Activated CD4-positive, alpha-beta memory T cell treated with anti-CD3 and anti-CD28 coated beads for 36 hours (primary cell): ENCODE data around the gene CEACAM8. TPM values are rescaled to one million over a fixed set of nuclear protein-coding genes. Genes with fewer than 3 reads are reported as not detected.
A peak's percentile ranks its signal among the peaks of the same experiment; 100 is the strongest.
"Not testable (repeated sequence)": the region's sequence is repeated elsewhere in the genome, so short reads cannot be mapped to it uniquely, and the experiment has no call there.

Experiments used
- CTCF ChIA-PET: fragments of 350-600 bp; sonication (Branson Sonifier 250); formaldehyde crosslinking; loops from one replicate; lab custom pipeline; 2021; ENCODE audit warnings: antibody characterized with exemption, inconsistent platforms; lab: Charles Lee
- POLR2A ChIA-PET: fragments of 350-600 bp; sonication (Branson Sonifier 250); formaldehyde crosslinking; loops from one replicate; lab custom pipeline; 2021; ENCODE audit warnings: antibody characterized with exemption; lab: Charles Lee
- DNase-seq: peaks from one replicate; pipeline ENCODE4 v3.0.0-alpha.2; 2020
- H3K27ac Mint-ChIP-seq: one replicate; pipeline ENCODE4 v1.8.0; 2021; ENCODE audit warnings: mixed read lengths
- H3K27me3 Mint-ChIP-seq: one replicate; pipeline ENCODE4 v1.8.0; 2021; ENCODE audit warnings: mixed read lengths
- H3K36me3 Mint-ChIP-seq: one replicate; pipeline ENCODE4 v1.8.0; 2021; ENCODE audit warnings: mixed read lengths
- H3K4me1 Mint-ChIP-seq: one replicate; pipeline ENCODE4 v1.8.0; 2021; ENCODE audit warnings: low read depth, mixed read lengths
- H3K4me3 Mint-ChIP-seq: one replicate; pipeline ENCODE4 v1.8.0; 2021; ENCODE audit warnings: mild to moderate bottlenecking, mixed read lengths
- H3K9me3 Mint-ChIP-seq: one replicate; pipeline ENCODE4 v1.8.0; 2021; ENCODE audit warnings: mixed read lengths
- intact Hi-C: fragments of 100-400 bp; cut with micrococcal nuclease; formaldehyde crosslinking; loops from one replicate; pipeline ENCODE4 v1.15.1; 2023
- total RNA-seq, 2 experiments: library from RNA; stranded (reverse); gene quantifications; one replicate each; pipeline ENCODE4 v1.2.3, GENCODE V29; 2021

The CEACAM8 gene
- total RNA-seq: not detected

GRCh38 chr19:42594617-42595489, at the start of gene CEACAM8:
Gene CEACAM8 (minus strand): TSS chr19:42594924. CDS start chr19:42594828, 96 bp downstream.
- Mint-ChIP-seq H3K4me1 (no peaks in the 10 kb centered on the region), H3K9me3 (no peaks in the 10 kb centered on the region), H3K27me3 (peaks cover 15% of the 10 kb centered on the region), H3K4me3 (no peak within 1 kb of the TSS), H3K27ac (no peak within 1 kb of the TSS), H3K36me3 (no peaks in the 10 kb centered on the region)
- ChIA-PET POLR2A (no interaction called here), CTCF (interaction anchor here (1.9 to 3.3 kb wide), 4 partner anchors 11 to 143 kb away, joined by 5 to 39 read pairs (median 12); no protein-coding TSS in a partner anchor)
- DNase-seq: no peak
- intact Hi-C loops: no loop called here

- H3K9me3 Mint-ChIP-seq, H3K4me3 Mint-ChIP-seq, DNase-seq, H3K27ac Mint-ChIP-seq, CTCF ChIA-PET, intact Hi-C loops, H3K4me1 Mint-ChIP-seq, H3K36me3 Mint-ChIP-seq, POLR2A ChIA-PET: not testable (repeated sequence)
- H3K27me3 Mint-ChIP-seq: peaks cover 13% of the 10 kb centered on the region
Observed at GRCh38 chr19:42639324-42640092, 44.8 kb upstream of the CEACAM8 start.

- POLR2A ChIA-PET: no interaction called here
- no peak overlapping the region for H3K27ac Mint-ChIP-seq
- CTCF ChIA-PET: interaction anchor here (0.6 to 2.4 kb wide), 21 partner anchors 10 to 256 kb away, joined by 3 to 11 read pairs (median 3); no protein-coding TSS in a partner anchor
- H3K4me3 Mint-ChIP-seq: no peak overlapping the region
- H3K27me3 Mint-ChIP-seq: peaks cover 15% of the 10 kb centered on the region
- peaks cover under 1% of the 10 kb centered on the region for H3K9me3 Mint-ChIP-seq
- no peak for DNase-seq
- no peaks in the 10 kb centered on the region for H3K36me3 Mint-ChIP-seq
- intact Hi-C loops: no loop called here
- no peaks in the 10 kb centered on the region for H3K4me1 Mint-ChIP-seq
Observed at GRCh38 chr19:42635233-42635539, 40.5 kb upstream of the CEACAM8 start.

GRCh38 chr19:42634409-42635232, 39.9 kb upstream of the CEACAM8 start:
- ChIA-PET POLR2A (no interaction called here), CTCF (interaction anchor here (0.6 to 2.4 kb wide), 19 partner anchors 9 to 257 kb away, joined by 3 to 11 read pairs (median 3); no protein-coding TSS in a partner anchor)
- Mint-ChIP-seq H3K4me1 (no peaks in the 10 kb centered on the region), H3K9me3 (no peaks in the 10 kb centered on the region), H3K27me3 (peaks cover 15% of the 10 kb centered on the region), H3K4me3 (no peak overlapping the region), H3K36me3 (no peaks in the 10 kb centered on the region), H3K27ac (no peak overlapping the region)
- peak; percentile 61 for DNase-seq
- intact Hi-C loops: no loop called here

GRCh38 chr19:42629191-42629590, 34.5 kb upstream of the CEACAM8 start:
- Mint-ChIP-seq H3K36me3 (no peaks in the 10 kb centered on the region), H3K4me1 (peaks cover 17% of the 10 kb centered on the region), H3K4me3 (no peak overlapping the region), H3K9me3 (no peaks in the 10 kb centered on the region), H3K27ac (no peak overlapping the region), H3K27me3 (peaks cover 14% of the 10 kb centered on the region)
- DNase-seq: no peak
- intact Hi-C loops: no loop called here
- CTCF ChIA-PET: interaction anchor here (1.0 to 1.3 kb wide), 3 partner anchors 23 to 32 kb away, joined by 3 to 6 read pairs (median 4); no protein-coding TSS in a partner anchor
- POLR2A ChIA-PET: interaction anchor here (1.4 kb wide), 1 partner anchor 48 kb away, joined by 4 read pairs; no protein-coding TSS in a partner anchor

GRCh38 chr19:42628411-42629140, 33.9 kb upstream of the CEACAM8 start:
- Mint-ChIP-seq H3K27ac (peak overlapping the region; percentile 33), H3K9me3 (no peaks in the 10 kb centered on the region), H3K4me3 (no peak overlapping the region), H3K27me3 (peaks cover 14% of the 10 kb centered on the region), H3K4me1 (peaks cover 17% of the 10 kb centered on the region), H3K36me3 (no peaks in the 10 kb centered on the region)
- ChIA-PET POLR2A (interaction anchor here (1.4 kb wide), 1 partner anchor 48 kb away, joined by 4 read pairs; no protein-coding TSS in a partner anchor), CTCF (interaction anchor here (0.5 to 1.4 kb wide), 5 partner anchors 21 to 982 kb away, joined by 3 to 6 read pairs (median 4); no protein-coding TSS in a partner anchor)
- intact Hi-C loops: no loop called here
- peak; percentile 49 for DNase-seq

- Mint-ChIP-seq H3K9me3 (no peaks in the 10 kb centered on the region), H3K27me3 (peaks cover 12% of the 10 kb centered on the region), H3K4me1 (peaks cover 17% of the 10 kb centered on the region), H3K36me3 (no peaks in the 10 kb centered on the region), H3K27ac (peak overlapping the region; percentile 33), H3K4me3 (no peak overlapping the region)
- ChIA-PET CTCF (interaction anchor here (0.5 to 1.4 kb wide), 2 partner anchors 21 to 981 kb away, joined by 3 to 6 read pairs; no protein-coding TSS in a partner anchor), POLR2A (interaction anchor here (1.4 kb wide), 1 partner anchor 47 kb away, joined by 4 read pairs; no protein-coding TSS in a partner anchor)
- no peak for DNase-seq
- intact Hi-C loops: no loop called here
Observed at GRCh38 chr19:42627916-42628315, 33.2 kb upstream of the CEACAM8 start.

- POLR2A ChIA-PET: no interaction called here
- intact Hi-C loops: no loop called here
- Mint-ChIP-seq H3K27ac (no peak overlapping the region), H3K9me3 (no peaks in the 10 kb centered on the region), H3K4me3 (no peak overlapping the region), H3K4me1 (peaks cover 17% of the 10 kb centered on the region), H3K27me3 (peaks cover 6% of the 10 kb centered on the region), H3K36me3 (no peaks in the 10 kb centered on the region)
- no peak for DNase-seq
- CTCF ChIA-PET: interaction anchor here (1.9 kb wide), 1 partner anchor 8 kb away, joined by 11 read pairs; no protein-coding TSS in a partner anchor
Observed at GRCh38 chr19:42626181-42626580, 31.5 kb upstream of the CEACAM8 start.

GRCh38 chr19:42619271-42619670, 24.5 kb upstream of the CEACAM8 start:
- ChIA-PET POLR2A (no interaction called here), CTCF (interaction anchor here (1.0 kb wide), 1 partner anchor 23 kb away, joined by 3 read pairs; no protein-coding TSS in a partner anchor)
- Mint-ChIP-seq H3K4me3 (no peak overlapping the region), H3K4me1 (no peaks in the 10 kb centered on the region), H3K27ac (no peak overlapping the region), H3K9me3 (no peaks in the 10 kb centered on the region), H3K27me3 (peaks cover 5% of the 10 kb centered on the region), H3K36me3 (no peaks in the 10 kb centered on the region)
- intact Hi-C loops: no loop called here
- no peak for DNase-seq

GRCh38 chr19:42613666-42614065, 18.9 kb upstream of the CEACAM8 start:
- H3K27ac Mint-ChIP-seq: no peak overlapping the region
- intact Hi-C loops: no loop called here
- CTCF ChIA-PET: no interaction called here
- H3K4me3 Mint-ChIP-seq: no peak overlapping the region
- no peak for DNase-seq
- POLR2A ChIA-PET: no interaction called here
- H3K36me3 Mint-ChIP-seq: no peaks in the 10 kb centered on the region
- H3K27me3 Mint-ChIP-seq: peaks cover 19% of the 10 kb centered on the region
- H3K9me3 Mint-ChIP-seq: peaks cover 2% of the 10 kb centered on the region
- H3K4me1 Mint-ChIP-seq: no peaks in the 10 kb centered on the region
